Central memory CD4-positive, alpha-beta T cell (primary cell): ENCODE data around the gene EDC4.
"Not testable (repeated sequence)": the region's sequence is repeated elsewhere in the genome, so short reads cannot be mapped to it uniquely, and the experiment has no call there.

Source experiments
- DNase-seq: peaks from one replicate; pipeline ENCODE4 v3.0.0; 2022

EDC4 gene

DNA sequence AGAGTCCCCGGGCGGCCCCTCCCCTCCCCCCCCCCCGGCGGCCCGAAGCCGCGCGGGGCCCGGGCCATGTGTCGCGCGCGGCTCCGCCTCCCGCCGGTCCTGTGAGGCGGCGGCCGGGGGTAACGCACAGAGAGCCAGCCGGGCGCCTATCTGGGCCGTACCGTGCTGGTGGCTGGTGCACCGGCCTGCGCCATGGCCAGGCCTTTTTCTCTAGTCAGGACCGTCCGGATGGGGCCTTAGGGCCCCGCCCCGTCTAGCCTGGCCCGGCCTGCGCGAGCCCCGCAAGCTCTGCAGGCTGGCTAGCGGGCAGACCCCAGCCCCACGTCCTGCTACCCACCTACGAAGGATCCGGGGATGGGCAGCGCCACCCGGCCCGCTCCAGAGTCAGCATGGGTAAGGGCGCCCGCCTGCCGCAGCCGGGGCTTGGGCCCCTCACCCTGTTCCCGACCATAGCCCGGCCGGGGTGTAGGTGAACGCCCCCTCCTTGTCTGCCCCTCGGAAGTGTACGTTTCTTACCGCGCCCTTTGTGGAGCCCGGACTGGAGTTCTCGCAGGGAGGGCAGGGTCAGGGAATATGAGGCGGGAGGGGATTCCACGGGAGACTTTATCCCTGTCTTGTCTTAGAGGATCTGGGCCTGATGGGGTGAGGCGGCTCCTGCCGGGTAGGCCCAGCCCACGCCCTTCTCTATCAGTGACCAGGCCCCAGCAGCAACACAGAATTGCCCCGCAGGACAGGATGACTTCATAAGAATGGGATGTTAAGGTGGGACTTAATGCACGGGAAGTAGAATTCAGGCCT is 25.6 kb upstream of the EDC4 start, which contains the start of gene CENPT:
Gene CENPT (minus strand): TSS at position 630 of the 798 bp plus-strand sequence. CDS start 13,834 bp downstream, outside the sequence.
- DNase-seq, result no peak

GRCh38 chr16:67848118-67848517 is 24.7 kb upstream of the EDC4 start:
- DNase-seq, result no peak

- no peak for DNase-seq
These were observed 19.2 kb upstream of the EDC4 start for GRCh38 chr16:67853670-67854069.

DNA sequence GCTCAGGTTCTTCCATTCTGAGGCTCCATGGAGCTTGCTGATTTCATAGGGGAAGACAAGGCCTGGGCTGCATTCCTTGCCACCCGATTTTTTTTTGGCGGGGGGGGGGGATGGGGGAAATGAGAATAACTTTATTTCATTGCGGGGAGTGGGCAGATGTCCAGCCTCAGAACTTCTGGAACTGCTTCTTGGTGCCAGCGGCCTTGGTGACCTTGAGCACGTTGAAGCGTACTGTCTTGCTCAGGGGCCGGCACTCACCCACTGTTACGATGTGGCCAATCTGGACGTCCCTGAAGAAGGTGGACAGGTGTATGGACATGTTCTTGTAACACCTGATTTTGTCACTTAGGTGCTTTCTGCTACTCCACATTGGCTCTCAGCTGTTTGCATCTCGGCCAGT is 17.1 kb upstream of the EDC4 start:
- no peak for DNase-seq

DNA sequence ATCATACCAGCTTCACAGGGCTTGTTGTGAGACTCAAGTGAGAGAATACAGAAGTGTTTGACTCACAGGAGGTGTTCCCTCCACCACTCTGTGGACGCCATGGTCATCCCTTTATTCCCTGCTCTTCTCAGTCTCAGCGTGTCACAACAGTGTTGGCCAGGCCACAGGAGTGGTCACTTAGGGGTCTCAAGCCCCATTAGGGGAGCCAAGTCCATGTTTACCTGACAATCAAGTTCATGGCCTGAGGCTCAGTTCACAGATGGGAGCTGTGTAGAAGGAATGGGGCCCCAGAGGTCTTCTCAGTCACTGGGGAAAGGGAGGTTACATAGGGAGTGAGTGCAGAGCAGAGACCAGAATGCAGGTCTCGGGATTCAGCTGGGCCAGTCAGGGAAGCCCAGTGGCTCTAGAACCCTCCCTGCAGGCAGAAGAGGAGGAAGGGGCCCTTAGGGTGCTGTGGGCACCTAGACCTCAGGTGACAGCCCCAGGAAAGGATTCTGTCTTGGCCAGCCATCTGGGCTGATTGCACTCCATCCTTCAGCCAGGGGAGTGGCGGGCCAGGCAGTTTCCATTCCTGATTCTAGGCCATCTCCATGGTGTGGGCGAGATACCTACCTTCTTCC is 15.8 kb upstream of the EDC4 start:
- no peak for DNase-seq

DNA sequence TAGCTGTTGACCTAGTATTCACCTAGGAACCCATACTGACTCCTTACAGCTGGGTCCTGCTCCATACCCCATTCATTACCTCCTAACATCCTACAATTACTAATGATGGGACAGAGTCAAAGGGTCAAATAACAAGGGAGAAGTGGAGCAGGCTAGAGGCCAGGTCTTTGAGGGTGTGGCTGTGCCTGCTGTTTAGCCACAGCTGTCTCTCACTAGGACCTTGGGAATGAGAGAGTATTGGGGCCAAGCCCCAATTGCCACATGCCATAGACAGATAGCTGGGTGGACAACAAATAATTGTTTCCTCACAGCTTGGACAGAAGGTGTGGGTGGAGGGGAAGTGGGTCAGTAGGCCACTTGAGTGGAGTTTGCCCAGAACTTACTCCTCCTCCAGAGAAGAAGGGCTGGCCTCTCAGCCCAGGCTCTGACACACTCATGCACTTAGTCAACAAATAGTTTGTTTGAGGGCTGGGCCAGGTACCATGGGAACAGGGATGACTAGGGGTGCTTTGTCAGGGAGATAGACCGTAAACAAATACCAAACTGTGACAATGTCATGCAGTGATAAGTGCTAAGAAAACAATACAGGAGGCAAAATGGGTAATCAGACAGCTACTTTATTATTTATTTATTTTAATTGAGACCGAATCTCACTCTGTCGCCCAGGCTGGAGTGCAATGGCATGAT is 15.2 kb upstream of the EDC4 start:
- DNase-seq, result peak; percentile 43

GRCh38 chr16:67858500-67858899 is 14.4 kb upstream of the EDC4 start:
- no peak for DNase-seq

DNA sequence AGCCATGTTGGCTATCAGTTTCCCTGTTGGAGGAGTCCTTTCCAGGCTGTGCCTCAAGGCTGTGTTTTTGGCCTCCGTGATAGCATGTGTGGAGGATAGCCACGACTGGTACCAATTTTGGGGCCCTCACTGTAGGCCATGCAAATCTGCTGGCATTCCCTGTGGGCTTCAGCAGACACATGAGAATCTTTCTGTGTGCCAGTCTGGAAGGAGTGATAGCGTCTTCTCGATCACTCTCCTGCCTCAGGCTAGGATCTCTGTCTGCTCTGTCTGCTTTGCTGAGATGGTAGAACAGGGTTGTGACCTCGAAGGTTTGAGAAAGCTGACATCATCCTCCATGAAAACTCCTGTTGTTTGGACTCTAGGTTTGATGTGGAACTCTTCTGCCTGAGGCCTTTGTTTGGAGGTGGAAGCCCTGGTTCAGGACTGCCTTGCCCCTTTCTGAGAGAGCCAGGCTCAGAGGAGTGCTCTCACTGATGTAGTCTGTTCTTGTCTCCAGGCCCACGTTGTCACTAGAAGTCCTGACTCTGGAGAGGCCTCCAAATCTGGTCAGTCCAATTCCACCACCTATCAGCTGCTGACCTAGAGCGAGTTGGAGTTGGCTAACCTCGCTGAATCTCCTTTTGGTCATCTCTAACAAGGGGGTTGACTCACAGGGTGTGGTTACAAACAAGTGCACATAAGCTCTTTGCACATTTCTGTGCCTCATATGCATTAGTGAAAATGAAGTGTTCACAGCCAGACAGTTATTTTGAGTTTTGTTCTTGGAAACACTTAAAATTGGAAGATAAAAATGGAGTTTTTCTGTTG is 12.1 kb upstream of the EDC4 start:
- no peak for DNase-seq

- no peak for DNase-seq
These were observed 11.0 kb upstream of the EDC4 start for GRCh38 chr16:67861877-67862276.

- no peak for DNase-seq
These were observed 9.9 kb upstream of the EDC4 start for GRCh38 chr16:67862623-67863583.

DNA sequence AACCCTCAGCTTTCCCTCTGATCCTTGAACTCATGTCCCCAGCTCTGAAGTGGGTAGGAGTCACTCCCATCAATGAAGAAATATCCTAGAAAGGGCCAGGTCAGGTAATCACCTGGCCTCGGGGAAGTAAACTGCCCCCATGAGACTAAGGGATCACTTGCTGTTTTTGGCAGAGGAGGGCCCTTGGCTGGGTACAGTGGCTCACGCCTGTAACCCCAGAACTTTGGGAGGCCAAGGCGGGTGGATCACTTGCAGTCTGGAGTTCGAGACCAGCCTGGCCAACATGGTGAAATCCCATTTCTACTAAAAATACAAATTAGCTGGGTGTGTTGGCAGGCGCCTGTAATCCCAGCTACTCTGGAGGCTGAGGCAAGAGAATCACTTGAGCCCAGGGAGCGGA is 8.8 kb upstream of the EDC4 start:
- DNase-seq, result not testable (repeated sequence)

DNA sequence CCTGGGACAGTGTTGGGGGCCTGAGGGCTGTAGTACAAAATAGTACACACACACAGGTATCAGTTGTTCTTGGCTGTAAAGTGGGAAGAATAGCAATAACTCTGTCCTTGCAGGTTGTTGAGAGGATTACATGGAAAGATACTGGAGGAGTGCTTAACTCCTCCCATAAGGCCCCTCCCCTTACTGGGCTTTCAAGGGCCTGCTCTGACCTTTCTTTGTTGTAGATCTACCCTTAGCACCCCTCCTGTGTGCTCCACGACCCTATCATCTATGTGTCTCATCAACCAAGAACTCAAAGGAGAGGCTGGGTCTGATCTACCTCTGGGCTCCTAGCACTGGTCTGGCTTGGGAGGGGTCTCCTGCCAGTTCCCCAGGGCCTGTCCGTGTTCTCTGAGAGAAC is 8.3 kb upstream of the EDC4 start:
- no peak for DNase-seq

- DNase-seq, result no peak
These were observed 7.5 kb upstream of the EDC4 start for GRCh38 chr16:67865318-67865717.

DNA sequence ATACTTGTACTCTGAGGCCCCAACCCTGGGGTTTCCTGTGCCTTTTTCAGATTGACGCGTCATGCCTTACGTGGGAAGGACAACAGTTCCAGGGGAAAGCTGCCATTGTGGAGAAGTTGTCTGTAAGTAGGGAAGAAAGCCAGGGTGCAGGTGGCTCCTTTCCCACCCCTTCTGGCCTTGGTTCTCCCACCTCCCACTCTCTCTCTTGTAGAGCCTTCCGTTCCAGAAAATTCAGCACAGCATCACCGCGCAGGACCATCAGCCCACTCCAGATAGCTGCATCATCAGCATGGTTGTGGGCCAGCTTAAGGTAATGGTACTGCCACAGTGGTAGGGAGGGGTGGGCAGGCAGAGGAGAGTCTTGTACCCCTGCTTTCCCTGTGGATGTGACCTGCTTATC is 4.6 kb upstream of the EDC4 start:
- DNase-seq, result no peak

GRCh38 chr16:67869653-67870052 is 3.2 kb upstream of the EDC4 start:
- no peak for DNase-seq

GRCh38 chr16:67871256-67871655 is 1.6 kb upstream of the EDC4 start:
- DNase-seq, result no peak

DNA sequence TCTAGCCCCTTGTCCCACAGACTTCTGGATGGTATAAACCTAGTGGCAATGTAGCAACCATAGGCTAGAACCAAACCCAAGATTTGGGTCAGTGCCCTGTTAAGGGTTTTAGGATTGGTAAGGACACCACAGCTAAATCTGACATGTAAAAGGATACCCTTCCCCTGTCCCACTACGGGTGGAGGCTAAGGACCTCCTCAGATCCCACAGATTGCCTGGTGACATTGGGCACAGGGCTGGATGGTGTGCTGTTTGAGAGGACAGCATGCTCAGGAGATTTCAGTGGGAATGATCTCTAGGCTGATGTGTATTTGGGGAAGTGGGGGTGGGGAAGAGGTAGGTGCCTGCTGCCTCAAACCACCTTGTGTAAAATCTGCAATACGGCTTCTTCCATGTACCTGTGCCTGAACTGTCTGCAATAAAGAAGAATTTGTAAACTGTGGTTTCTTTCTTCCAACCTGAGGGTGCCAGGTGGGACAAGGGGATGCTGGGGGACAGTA is 671 bp upstream of the EDC4 start:
- DNase-seq, result no peak

DNA sequence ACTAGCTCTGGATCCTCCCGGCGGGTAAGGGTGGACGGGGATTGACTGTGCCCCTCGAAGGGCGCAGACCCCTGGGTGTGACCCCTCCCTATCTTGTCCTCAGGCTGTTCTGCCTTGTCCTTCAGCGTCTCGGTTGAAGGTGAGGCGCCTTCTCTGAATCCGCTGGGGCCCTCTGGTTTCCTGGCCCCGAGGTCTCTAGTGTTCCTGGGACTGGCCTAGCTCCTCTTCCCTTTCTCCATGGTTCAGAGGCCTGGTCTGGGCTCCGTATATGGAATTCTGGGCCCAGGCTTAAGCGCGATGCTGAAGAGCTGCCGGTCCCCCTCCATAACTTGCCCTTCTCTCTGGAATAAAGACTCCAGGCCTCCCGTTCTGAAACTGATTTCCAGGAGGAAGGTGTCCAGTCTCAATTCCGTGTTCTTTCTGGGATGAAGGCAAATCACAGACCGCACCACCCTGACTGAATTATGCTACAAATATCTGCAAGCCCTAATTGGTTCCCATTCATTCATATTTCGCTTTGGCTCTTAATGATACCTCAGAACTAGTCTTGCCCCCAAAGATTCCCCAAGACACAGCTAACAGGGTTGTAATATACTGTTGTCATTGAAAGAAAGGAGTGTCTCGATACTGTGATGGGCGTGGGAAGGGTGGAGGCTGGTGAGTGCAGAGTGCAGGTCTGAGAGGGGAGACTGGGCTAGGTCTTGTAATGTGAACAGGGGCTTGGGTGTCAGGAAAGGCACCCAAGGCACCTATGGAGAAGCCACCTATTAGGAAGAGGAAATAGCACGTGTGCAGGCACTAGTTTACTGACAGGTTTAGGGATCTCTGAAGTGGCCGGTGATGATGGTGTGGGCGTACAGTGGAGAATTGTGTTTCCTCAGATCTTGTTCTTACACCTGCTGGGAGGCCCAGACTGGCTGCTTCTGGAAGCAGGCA is 851 bp downstream of the EDC4 start:
- no peak for DNase-seq

GRCh38 chr16:67874372-67874771 is 1.5 kb downstream of the EDC4 start:
- DNase-seq, result no peak

DNA sequence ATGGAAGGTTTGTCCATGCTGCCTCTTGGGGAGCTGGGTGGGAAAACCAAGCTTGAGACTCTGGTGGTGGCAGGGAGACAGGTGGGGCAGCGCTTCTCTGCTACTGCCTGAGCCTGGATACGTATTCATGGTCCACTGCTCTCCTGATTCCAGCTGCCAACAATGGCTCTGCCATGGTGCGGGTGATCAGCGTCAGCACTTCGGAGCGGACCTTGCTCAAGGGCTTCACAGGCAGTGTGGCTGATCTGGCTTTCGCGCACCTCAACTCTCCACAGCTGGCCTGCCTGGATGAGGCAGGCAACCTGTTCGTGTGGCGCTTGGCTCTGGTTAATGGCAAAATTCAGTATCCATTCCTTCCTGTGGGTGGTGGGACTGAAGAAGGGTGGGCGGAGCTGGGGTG is 4.2 kb downstream of the EDC4 start:
- no peak for DNase-seq
